ENCODE data around the gene WDR18. TPM values are rescaled to one million over a fixed set of nuclear protein-coding genes. Genes with fewer than 3 reads are reported as not detected.

WDR18 gene
- total RNA-seq, 1 experiment from 2014 or later: 44.0 TPM

DNA sequence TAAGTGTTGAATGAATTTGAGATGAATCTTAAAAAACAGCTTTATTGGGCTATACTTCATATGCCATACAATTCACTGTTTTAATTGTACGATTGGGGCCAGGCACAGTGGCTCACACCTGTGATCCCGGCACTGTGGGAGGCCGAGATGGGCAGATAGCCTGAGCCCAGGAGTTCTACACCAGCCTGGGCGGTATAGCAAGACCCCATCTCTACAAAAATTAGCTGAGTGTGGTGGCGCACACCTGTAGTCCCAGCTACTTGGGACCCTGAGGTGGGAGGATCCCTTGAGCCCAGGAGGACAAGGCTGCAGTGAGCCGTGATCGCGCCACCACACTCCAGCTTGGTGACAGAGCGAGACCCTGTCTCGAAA is 48.0 kb upstream of the WDR18 start:
- intact Hi-C loops (cut with micrococcal nuclease; ENCODE audit: unreplicated experiment): no loop called here
- ATAC-seq: no peak
- in situ Hi-C loops (cut with HindIII; ENCODE audit: low pct_unique_long_range_greater_than_20kb, low sequenced_read_pairs): no loop called here
- peaks cover 28% of the 10 kb centered on the region for H3K4me1 ChIP-seq (ENCODE audit: control insufficient read depth, insufficient read depth, low read length)
- no peak overlapping the region for H3K4me3 ChIP-seq (ENCODE audit: low read depth in 2 of 2, low read length in 2 of 2)
- DNase-seq (ENCODE audit: low read depth, low spot score): no peak
- ChIA-PET CTCF (no interaction called here), POLR2A (no interaction called here)
- H3K36me3 ChIP-seq (ENCODE audit: control insufficient read depth, insufficient read depth, low read length): no peaks in the 10 kb centered on the region
- TF ChIP-seq POLR2AphosphoS5 (IDR thresholded peaks at IDR 0.05; ENCODE audit: low read depth, low read length) (no peak), TCF7L2 (IDR thresholded peaks at IDR 0.05; ENCODE audit: low read depth, low read length) (no peak), SIN3A (IDR thresholded peaks at IDR 0.05; ENCODE audit: borderline replicate concordance, insufficient read depth, low read depth, low read length) (no peak)
- TF ChIP-seq, protein P1, sequence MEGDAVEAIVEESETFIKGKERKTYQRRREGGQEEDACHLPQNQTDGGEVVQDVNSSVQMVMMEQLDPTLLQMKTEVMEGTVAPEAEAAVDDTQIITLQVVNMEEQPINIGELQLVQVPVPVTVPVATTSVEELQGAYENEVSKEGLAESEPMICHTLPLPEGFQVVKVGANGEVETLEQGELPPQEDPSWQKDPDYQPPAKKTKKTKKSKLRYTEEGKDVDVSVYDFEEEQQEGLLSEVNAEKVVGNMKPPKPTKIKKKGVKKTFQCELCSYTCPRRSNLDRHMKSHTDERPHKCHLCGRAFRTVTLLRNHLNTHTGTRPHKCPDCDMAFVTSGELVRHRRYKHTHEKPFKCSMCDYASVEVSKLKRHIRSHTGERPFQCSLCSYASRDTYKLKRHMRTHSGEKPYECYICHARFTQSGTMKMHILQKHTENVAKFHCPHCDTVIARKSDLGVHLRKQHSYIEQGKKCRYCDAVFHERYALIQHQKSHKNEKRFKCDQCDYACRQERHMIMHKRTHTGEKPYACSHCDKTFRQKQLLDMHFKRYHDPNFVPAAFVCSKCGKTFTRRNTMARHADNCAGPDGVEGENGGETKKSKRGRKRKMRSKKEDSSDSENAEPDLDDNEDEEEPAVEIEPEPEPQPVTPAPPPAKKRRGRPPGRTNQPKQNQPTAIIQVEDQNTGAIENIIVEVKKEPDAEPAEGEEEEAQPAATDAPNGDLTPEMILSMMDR (IDR thresholded peaks at IDR 0.05): no peak
- TF ChIP-seq, protein P2, sequence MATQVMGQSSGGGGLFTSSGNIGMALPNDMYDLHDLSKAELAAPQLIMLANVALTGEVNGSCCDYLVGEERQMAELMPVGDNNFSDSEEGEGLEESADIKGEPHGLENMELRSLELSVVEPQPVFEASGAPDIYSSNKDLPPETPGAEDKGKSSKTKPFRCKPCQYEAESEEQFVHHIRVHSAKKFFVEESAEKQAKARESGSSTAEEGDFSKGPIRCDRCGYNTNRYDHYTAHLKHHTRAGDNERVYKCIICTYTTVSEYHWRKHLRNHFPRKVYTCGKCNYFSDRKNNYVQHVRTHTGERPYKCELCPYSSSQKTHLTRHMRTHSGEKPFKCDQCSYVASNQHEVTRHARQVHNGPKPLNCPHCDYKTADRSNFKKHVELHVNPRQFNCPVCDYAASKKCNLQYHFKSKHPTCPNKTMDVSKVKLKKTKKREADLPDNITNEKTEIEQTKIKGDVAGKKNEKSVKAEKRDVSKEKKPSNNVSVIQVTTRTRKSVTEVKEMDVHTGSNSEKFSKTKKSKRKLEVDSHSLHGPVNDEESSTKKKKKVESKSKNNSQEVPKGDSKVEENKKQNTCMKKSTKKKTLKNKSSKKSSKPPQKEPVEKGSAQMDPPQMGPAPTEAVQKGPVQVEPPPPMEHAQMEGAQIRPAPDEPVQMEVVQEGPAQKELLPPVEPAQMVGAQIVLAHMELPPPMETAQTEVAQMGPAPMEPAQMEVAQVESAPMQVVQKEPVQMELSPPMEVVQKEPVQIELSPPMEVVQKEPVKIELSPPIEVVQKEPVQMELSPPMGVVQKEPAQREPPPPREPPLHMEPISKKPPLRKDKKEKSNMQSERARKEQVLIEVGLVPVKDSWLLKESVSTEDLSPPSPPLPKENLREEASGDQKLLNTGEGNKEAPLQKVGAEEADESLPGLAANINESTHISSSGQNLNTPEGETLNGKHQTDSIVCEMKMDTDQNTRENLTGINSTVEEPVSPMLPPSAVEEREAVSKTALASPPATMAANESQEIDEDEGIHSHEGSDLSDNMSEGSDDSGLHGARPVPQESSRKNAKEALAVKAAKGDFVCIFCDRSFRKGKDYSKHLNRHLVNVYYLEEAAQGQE (IDR thresholded peaks at IDR 0.05; ENCODE audit: insufficient read depth in 1 of 2, low read depth in 2 of 2, low read length in 1 of 2): no peak
- no peaks in the 10 kb centered on the region for H3K27me3 ChIP-seq (ENCODE audit: control insufficient read depth, insufficient read depth, low read length)
- no TSS peak for BruUV-seq (replicated peaks)
- no peak overlapping the region for H3K27ac ChIP-seq (ENCODE audit: low read length)
- no peaks in the 10 kb centered on the region for H3K9me3 ChIP-seq (ENCODE audit: control insufficient read depth, insufficient read depth, low read depth, low read length)

DNA sequence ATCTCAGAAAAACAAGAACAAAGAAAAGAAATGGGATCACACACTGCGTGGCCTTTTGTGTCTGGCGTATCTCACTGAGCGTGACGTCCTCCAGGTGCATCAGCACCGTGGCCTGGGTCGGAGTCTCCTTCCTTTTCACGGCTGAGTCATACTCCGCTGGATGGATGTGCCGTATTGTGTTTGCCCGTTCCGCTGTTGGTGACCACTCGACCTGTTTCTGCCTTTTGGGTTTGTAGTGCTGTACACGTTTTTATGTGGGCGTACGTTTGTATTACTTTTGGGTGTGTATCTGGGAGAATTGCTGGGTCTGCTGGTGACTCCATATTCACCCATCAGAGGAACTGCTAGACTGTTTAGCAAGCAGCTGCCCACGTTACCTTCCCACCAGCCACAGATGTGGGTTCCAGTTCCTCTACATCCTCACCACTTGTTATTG is 46.9 kb upstream of the WDR18 start:
- intact Hi-C loops (cut with micrococcal nuclease; ENCODE audit: unreplicated experiment) (no loop called here), in situ Hi-C loops (cut with HindIII; ENCODE audit: low pct_unique_long_range_greater_than_20kb, low sequenced_read_pairs) (no loop called here)
- TF ChIP-seq SIN3A (IDR thresholded peaks at IDR 0.05; ENCODE audit: borderline replicate concordance, insufficient read depth, low read depth, low read length): no peak
- no peak for TF ChIP-seq POLR2AphosphoS5 (IDR thresholded peaks at IDR 0.05; ENCODE audit: low read depth, low read length)
- TF ChIP-seq, protein P2 (IDR thresholded peaks at IDR 0.05; ENCODE audit: insufficient read depth in 1 of 2, low read depth in 2 of 2, low read length in 1 of 2): no peak
- TF ChIP-seq, protein P1 (IDR thresholded peaks at IDR 0.05): no peak
- TF ChIP-seq TCF7L2 (IDR thresholded peaks at IDR 0.05; ENCODE audit: low read depth, low read length): no peak
- H3K4me1 ChIP-seq (ENCODE audit: control insufficient read depth, insufficient read depth, low read length): peaks cover 28% of the 10 kb centered on the region
- no peaks in the 10 kb centered on the region for H3K9me3 ChIP-seq (ENCODE audit: control insufficient read depth, insufficient read depth, low read depth, low read length)
- no peaks in the 10 kb centered on the region for H3K27me3 ChIP-seq (ENCODE audit: control insufficient read depth, insufficient read depth, low read length)
- ChIA-PET CTCF (no interaction called here), POLR2A (no interaction called here)
- BruUV-seq (replicated peaks): no TSS peak
- H3K27ac ChIP-seq (ENCODE audit: low read length): no peak overlapping the region
- ATAC-seq: no peak
- no peak overlapping the region for H3K4me3 ChIP-seq (ENCODE audit: low read depth in 2 of 2, low read length in 2 of 2)
- DNase-seq (ENCODE audit: low read depth, low spot score): no peak
- no peaks in the 10 kb centered on the region for H3K36me3 ChIP-seq (ENCODE audit: control insufficient read depth, insufficient read depth, low read length)
